SJCRH30 (cell line): ENCODE measurements around the gene CAB39L. TPM values are rescaled to one million over a fixed set of nuclear protein-coding genes. Genes with fewer than 3 reads are reported as not detected.

ENCODE experiments used
- total RNA-seq: library from RNA; depleted of rRNA; stranded (reverse); fragments of >200 nt; shearing (Covaris generic); gene quantifications from 2 replicates; pipeline ENCODE4 v1.2.3, GENCODE V29; 2014; rRNA removed

CAB39L gene
- total RNA-seq, 1 experiment from 2014 or later: 2.4 TPM

Other genes with a start within 250 kb of the CAB39L start
- not detected in 2 replicates for gene MLNR, start 223.7 kb downstream of the CAB39L start, total RNA-seq
- gene CDADC1, start 196.1 kb downstream of the CAB39L start, total RNA-seq: 5.7 and 7.9 TPM in 2 replicates
- gene SETDB2, start 210 bp upstream of the CAB39L start, total RNA-seq: 8.9 and 10.9 TPM in 2 replicates
- not detected in 2 replicates for gene PHF11, start 51.9 kb upstream of the CAB39L start, total RNA-seq
- gene RCBTB1, start 141.5 kb upstream of the CAB39L start, total RNA-seq: 22.6 and 23.4 TPM in 2 replicates
- 0.08 TPM in 1 of 2 replicates, not detected in the other for gene ARL11, start 184.4 kb upstream of the CAB39L start, total RNA-seq
- gene EBPL, start 247.4 kb upstream of the CAB39L start, total RNA-seq: 56.6 and 62.1 TPM in 2 replicates